Measurements from ENCODE around the gene RPL13. TPM values are rescaled to one million over a fixed set of nuclear protein-coding genes. Genes with fewer than 3 reads are reported as not detected.

Gene RPL13
- total and polyA plus RNA-seq, 2 of the 13 experiments (the other 11 are each of a cell fraction or from before 2014, with no cell fraction given) = 2,988 to 4,411 TPM

GRCh38 chr16:89565506-89566372 lies 5.3 kb downstream of the RPL13 start (continued):
- TF ChIP-seq IRF1 (CRISPR knock-in tag; IDR thresholded peaks at IDR 0.05; ENCODE audit: low read depth) = no peak
- TF ChIP-seq POLR2A (IDR thresholded peaks at IDR 0.05; ENCODE audit: insufficient read depth in 1 of 2, low read depth in 2 of 2, low read length in 2 of 2) = peak; percentile 60 to 67
- no peak; the same call in 1 of the 2 replicates for TF ChIP-seq ZNF570 (CRISPR knock-in tag; IDR thresholded peaks at IDR 0.05; ENCODE audit: borderline replicate concordance)
- TF ChIP-seq ZNF574 (CRISPR knock-in tag; IDR thresholded peaks at IDR 0.05) = peak; percentile 46
- no peak for TF ChIP-seq SIX4 (CRISPR knock-in tag; IDR thresholded peaks at IDR 0.05)
- TF ChIP-seq ZFP41 (CRISPR knock-in tag; IDR thresholded peaks at IDR 0.05; ENCODE audit: borderline replicate concordance) = peak; percentile 81; the same call in 1 of the 2 replicates
- TF ChIP-seq JUNB (CRISPR knock-in tag; IDR thresholded peaks at IDR 0.05; ENCODE audit: borderline replicate concordance) = no peak
- TF ChIP-seq ZNF329 (CRISPR knock-in tag; IDR thresholded peaks at IDR 0.05; ENCODE audit: low read depth) = peak; percentile 31; the same call in 1 of the 2 replicates
- no peak for TF ChIP-seq ZFP36 (IDR thresholded peaks at IDR 0.05; ENCODE audit: borderline replicate concordance, low read depth, low read length, partially characterized antibody)
- TF ChIP-seq CENPX (CRISPR knock-in tag; IDR thresholded peaks at IDR 0.05) = no peak
- no peak for TF ChIP-seq CEBPZ (IDR thresholded peaks at IDR 0.05; ENCODE audit: low read length)
- TF ChIP-seq PRPF4 (IDR thresholded peaks at IDR 0.05; ENCODE audit: low read depth, low read length, poor library complexity, severe bottlenecking) = no peak
- TF ChIP-seq SMYD3 (CRISPR knock-in tag; IDR thresholded peaks at IDR 0.05) = peak; percentile 70; the same call in 1 of the 2 replicates
- no peak for TF ChIP-seq ZKSCAN8 (CRISPR knock-in tag; IDR thresholded peaks at IDR 0.05; ENCODE audit: borderline replicate concordance)
- no peak for TF ChIP-seq ZNF263 (CRISPR knock-in tag; IDR thresholded peaks at IDR 0.05)
- no peak for TF ChIP-seq REXO4 (CRISPR knock-in tag; IDR thresholded peaks at IDR 0.05; ENCODE audit: borderline replicate concordance)
- TF ChIP-seq ZNF652 (CRISPR knock-in tag; IDR thresholded peaks at IDR 0.05; ENCODE audit: borderline replicate concordance, low read depth) = no peak
- TF ChIP-seq KLF15 (CRISPR knock-in tag; IDR thresholded peaks at IDR 0.05; ENCODE audit: borderline replicate concordance) = no peak
- TF ChIP-seq ZBTB39 (CRISPR knock-in tag; IDR thresholded peaks at IDR 0.05) = no peak
- peak; percentile 76 for TF ChIP-seq ZNF350 (CRISPR knock-in tag; IDR thresholded peaks at IDR 0.05; ENCODE audit: borderline replicate concordance, low read depth)
